DND-41 (cell line): Measurements from ENCODE around the gene EXOSC2.

Source experiments
- ATAC-seq: fragments of 200-7000 bp; cut with Tn5 transposase; 3 replicates; pipeline ENCODE4 v1.9.1; 2021; ENCODE audit warnings: low read depth; ENCODE audit not compliant: insufficient read depth
- DNase-seq: peaks from one replicate; pipeline ENCODE4 v3.0.0-alpha.2; 2020
- H2AFZ ChIP-seq: 2 replicates; pipeline ENCODE4 v1.6.0; 2012; ENCODE audit warnings: low read depth, low read length
- H3K27ac ChIP-seq: 2 replicates; pipeline ENCODE4 v1.5.1; 2012; ENCODE audit warnings: low read length, inconsistent platforms
- H3K27me3 ChIP-seq: fragments of 200-600 bp; sonication (generic); 2 replicates; pipeline ENCODE4 v1.6.0; 2012; ENCODE audit warnings: low read length, mild to moderate bottlenecking, inconsistent platforms; ENCODE audit not compliant: insufficient read depth, poor library complexity
- H3K36me3 ChIP-seq: 2 replicates; pipeline ENCODE4 v1.5.1; 2012; ENCODE audit warnings: low read length, inconsistent platforms; ENCODE audit not compliant: insufficient read depth
- H3K4me1 ChIP-seq: 2 replicates; pipeline ENCODE4 v1.5.1; 2012; ENCODE audit warnings: mild to moderate bottlenecking, low read length; ENCODE audit not compliant: insufficient read depth
- H3K4me2 ChIP-seq: 2 replicates; pipeline ENCODE4 v1.6.0; 2012; ENCODE audit warnings: mild to moderate bottlenecking, moderate library complexity, low read length, inconsistent platforms; ENCODE audit not compliant: insufficient read depth
- H3K4me3 ChIP-seq, 2 experiments: fragments of 200-600 bp in 1 of 2; shearing (Covaris generic) in 1 of 2; 2 replicates each; pipeline ENCODE4 v1.5.1; 2012 to 2016; ENCODE audit warnings: inconsistent platforms in 2 of 2, low read length in 2 of 2, mild to moderate bottlenecking in 2 of 2, low read depth in 1 of 2, moderate library complexity in 1 of 2
- H3K79me2 ChIP-seq: 2 replicates; pipeline ENCODE4 v1.6.0; 2012; ENCODE audit warnings: low read length, inconsistent platforms; ENCODE audit not compliant: insufficient read depth
- H3K9ac ChIP-seq: 2 replicates; pipeline ENCODE4 v1.6.0; 2012; ENCODE audit warnings: low read depth, mild to moderate bottlenecking, inconsistent platforms, low read length, moderate library complexity
- H3K9me3 ChIP-seq: 2 replicates; pipeline ENCODE4 v1.5.1; 2012; ENCODE audit warnings: low read length, moderate library complexity, mild to moderate bottlenecking, inconsistent platforms; ENCODE audit not compliant: insufficient read depth, severe bottlenecking
- H4K20me1 ChIP-seq: 2 replicates; pipeline ENCODE4 v1.6.0; 2012; ENCODE audit warnings: low read length; ENCODE audit not compliant: insufficient read depth
- EZH2 ChIP-seq: IDR thresholded peaks from 3 replicates; pipeline ENCODE4 v1.6.1; 2012; ENCODE audit warnings: borderline replicate concordance, low read depth, mild to moderate bottlenecking, moderate library complexity, low read length, inconsistent platforms; ENCODE audit not compliant: severe bottlenecking
- TF ChIP-seq, protein P1 (sequence below): IDR thresholded peaks from 2 replicates; pipeline ENCODE4 v1.5.1; 2012; ENCODE audit warnings: borderline replicate concordance, low read length, moderate library complexity, mild to moderate bottlenecking; ENCODE audit not compliant: poor library complexity, severe bottlenecking; ENCODE audit errors: extremely low read depth

EXOSC2 gene

DNA sequence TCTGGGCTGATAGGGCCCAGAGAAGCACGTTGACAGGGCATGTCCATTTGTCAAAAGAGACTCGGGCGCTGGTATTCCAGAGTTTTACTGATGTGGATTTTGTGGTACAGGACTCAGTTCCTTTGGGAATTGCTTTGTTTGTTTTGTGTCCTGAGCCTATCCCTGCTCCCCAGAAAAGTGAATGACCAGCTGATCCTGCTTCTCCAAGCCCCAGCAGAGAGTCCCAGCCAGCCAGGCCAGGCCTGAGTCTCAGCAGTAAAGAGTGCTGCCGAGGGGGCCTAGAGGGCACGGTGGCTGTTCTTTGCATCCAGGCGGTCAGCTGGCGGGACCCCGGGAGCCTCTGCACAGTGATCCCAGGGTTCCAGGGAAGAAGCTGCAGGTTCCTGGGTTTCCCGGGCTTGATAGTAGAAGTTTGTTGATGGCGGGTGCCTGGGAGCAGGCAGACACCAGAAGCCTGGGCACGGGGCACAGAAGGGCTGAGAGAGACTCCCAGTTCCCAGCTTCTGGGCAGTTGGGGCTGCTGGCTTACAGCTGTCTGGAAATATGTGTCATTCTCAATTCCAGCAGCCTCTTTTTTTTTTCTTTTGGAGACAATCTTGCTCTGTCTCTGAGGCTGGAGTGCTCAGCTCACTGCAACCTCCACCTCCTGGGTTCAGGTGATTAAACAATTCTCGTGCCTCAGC lies 20.5 kb upstream of the EXOSC2 start:
- Histone ChIP-seq H3K4me1 (no peaks in the 10 kb centered on the region), H3K4me2 (no peak overlapping the region), H3K4me3 (no peak overlapping the region), H2AFZ (no peak overlapping the region), H4K20me1 (no peaks in the 10 kb centered on the region), H3K27me3 (no peaks in the 10 kb centered on the region), H3K9me3 (no peaks in the 10 kb centered on the region), H3K9ac (no peak overlapping the region), H3K36me3 (no peaks in the 10 kb centered on the region), H3K79me2 (no peaks in the 10 kb centered on the region), H3K27ac (no peak overlapping the region)
- ATAC-seq (no peak), DNase-seq (no peak)
- TF ChIP-seq EZH2, result no peak
- TF ChIP-seq, protein P1, sequence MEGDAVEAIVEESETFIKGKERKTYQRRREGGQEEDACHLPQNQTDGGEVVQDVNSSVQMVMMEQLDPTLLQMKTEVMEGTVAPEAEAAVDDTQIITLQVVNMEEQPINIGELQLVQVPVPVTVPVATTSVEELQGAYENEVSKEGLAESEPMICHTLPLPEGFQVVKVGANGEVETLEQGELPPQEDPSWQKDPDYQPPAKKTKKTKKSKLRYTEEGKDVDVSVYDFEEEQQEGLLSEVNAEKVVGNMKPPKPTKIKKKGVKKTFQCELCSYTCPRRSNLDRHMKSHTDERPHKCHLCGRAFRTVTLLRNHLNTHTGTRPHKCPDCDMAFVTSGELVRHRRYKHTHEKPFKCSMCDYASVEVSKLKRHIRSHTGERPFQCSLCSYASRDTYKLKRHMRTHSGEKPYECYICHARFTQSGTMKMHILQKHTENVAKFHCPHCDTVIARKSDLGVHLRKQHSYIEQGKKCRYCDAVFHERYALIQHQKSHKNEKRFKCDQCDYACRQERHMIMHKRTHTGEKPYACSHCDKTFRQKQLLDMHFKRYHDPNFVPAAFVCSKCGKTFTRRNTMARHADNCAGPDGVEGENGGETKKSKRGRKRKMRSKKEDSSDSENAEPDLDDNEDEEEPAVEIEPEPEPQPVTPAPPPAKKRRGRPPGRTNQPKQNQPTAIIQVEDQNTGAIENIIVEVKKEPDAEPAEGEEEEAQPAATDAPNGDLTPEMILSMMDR, result no peak

DNA sequence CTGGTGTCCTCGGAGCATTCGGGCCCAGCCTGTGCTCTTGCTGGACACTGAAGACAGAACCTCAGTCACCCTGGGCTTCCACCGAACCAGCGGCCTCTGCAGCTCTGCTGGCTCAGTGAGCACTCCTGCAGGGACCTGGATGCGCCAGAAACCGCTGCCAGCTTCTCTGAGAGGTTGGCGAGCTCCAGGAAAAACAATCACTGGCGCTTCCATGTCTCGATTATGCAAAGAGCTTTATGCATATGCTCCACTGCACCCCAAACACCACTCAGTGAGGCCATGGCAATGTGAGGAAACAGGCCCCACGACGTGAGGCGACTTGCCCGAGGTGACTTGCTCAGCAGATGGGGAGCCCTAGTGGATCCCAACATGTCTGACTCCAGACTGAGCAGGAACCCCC lies 18.2 kb upstream of the EXOSC2 start:
- Histone ChIP-seq H3K9me3 (no peaks in the 10 kb centered on the region), H3K27me3 (no peaks in the 10 kb centered on the region), H3K4me2 (no peak overlapping the region), H3K4me1 (no peaks in the 10 kb centered on the region), H3K4me3 (no peak overlapping the region), H3K9ac (no peak overlapping the region), H3K79me2 (no peaks in the 10 kb centered on the region), H3K36me3 (no peaks in the 10 kb centered on the region), H4K20me1 (no peaks in the 10 kb centered on the region), H2AFZ (no peak overlapping the region), H3K27ac (no peak overlapping the region)
- ATAC-seq (no peak), DNase-seq (no peak)
- no peak for TF ChIP-seq EZH2
- TF ChIP-seq, protein P1, result no peak

DNA sequence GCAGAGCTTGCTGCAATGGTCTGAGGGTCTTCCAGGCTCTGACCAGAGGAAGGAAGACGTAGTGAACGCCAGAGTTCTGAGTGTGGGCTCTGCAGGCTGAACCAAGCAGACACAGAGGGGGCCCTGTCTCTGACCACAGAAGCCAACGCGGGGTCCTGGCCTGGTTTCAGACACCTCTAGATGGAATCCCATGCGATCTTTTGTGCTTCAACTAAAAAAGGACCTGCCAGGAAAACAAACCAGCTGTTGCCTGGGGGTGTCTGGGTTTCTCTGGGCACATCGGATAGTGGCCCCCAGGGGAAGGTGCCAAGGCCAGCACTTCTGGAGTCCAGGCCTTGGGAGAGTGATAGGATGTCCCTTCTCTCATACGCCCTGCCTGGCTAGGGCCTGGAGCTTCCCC lies 16.3 kb upstream of the EXOSC2 start:
- Histone ChIP-seq H3K27ac (no peak overlapping the region), H3K4me3 (no peak overlapping the region), H3K79me2 (no peaks in the 10 kb centered on the region), H3K9me3 (no peaks in the 10 kb centered on the region), H3K9ac (no peak overlapping the region), H4K20me1 (no peaks in the 10 kb centered on the region), H2AFZ (no peak overlapping the region), H3K4me1 (peaks cover 1% of the 10 kb centered on the region; the same call in 1 of the 2 replicates), H3K4me2 (no peak overlapping the region), H3K36me3 (no peaks in the 10 kb centered on the region), H3K27me3 (no peaks in the 10 kb centered on the region)
- TF ChIP-seq, protein P1, result no peak
- TF ChIP-seq EZH2, result no peak
- ATAC-seq (no peak), DNase-seq (no peak)
